ENCODE results near the gene PDILT. TPM values are rescaled to one million over a fixed set of nuclear protein-coding genes. Genes with fewer than 3 reads are reported as not detected.

The PDILT gene
- total and polyA plus RNA-seq, 7 experiments from 2014 or later: not detected

- peaks cover 0 to 1% (median 0%) of the 10 kb centered on the region in 11 donors for H3K9me3 Mint-ChIP-seq
- H3K36me3 ChIP-seq (ENCODE audit: control insufficient read depth in 2 of 3, insufficient read depth in 3 of 3, low read length in 3 of 3): no peaks in the 10 kb centered on the region
- intact Hi-C loops (cut with micrococcal nuclease): no loop called here
- no peaks in the 10 kb centered on the region for H3K27me3 ChIP-seq (ENCODE audit: control insufficient read depth in 2 of 2, insufficient read depth in 2 of 2, low read length in 2 of 2)
- DNase-seq (no peak), ATAC-seq (no peak)
- no peak overlapping the region for H3K27ac ChIP-seq (ENCODE audit: low read depth, low read length)
- no peaks in the 10 kb centered on the region for H3K4me1 Mint-ChIP-seq
- H3K27ac Mint-ChIP-seq: no peak overlapping the region
- H3K36me3 Mint-ChIP-seq: no peaks in the 10 kb centered on the region
- H3K9me3 ChIP-seq (ENCODE audit: control insufficient read depth in 2 of 3, low read length in 3 of 3): no peaks in the 10 kb centered on the region
- no peaks in the 10 kb centered on the region for H3K4me1 ChIP-seq (ENCODE audit: control insufficient read depth in 2 of 2, insufficient read depth in 2 of 2, low read length in 2 of 2)
- no peak overlapping the region for H3K4me3 ChIP-seq (ENCODE audit: low read length)
- CTCF ChIA-PET: no interaction called here
- peaks cover 0 to 12% (median 0%) of the 10 kb centered on the region in 5 donors for H3K27me3 Mint-ChIP-seq
- POLR2A ChIA-PET: no interaction called here
- no peak overlapping the region for H3K4me3 Mint-ChIP-seq
Observed at GRCh38 chr16:20402651-20403050, 1.9 kb downstream of the PDILT start.

- Mint-ChIP-seq H3K4me1 (no peaks in the 10 kb centered on the region), H3K4me3 (no peak overlapping the region), H3K27me3 (peaks cover 0 to 12% (median 0%) of the 10 kb centered on the region in 5 donors), H3K27ac (no peak overlapping the region), H3K9me3 (no peaks in the 10 kb centered on the region), H3K36me3 (no peaks in the 10 kb centered on the region)
- DNase-seq (no peak), ATAC-seq (no peak)
- ChIA-PET CTCF (no interaction called here), POLR2A (no interaction called here)
- H3K27me3 ChIP-seq (ENCODE audit: control insufficient read depth in 2 of 2, insufficient read depth in 2 of 2, low read length in 2 of 2): no peaks in the 10 kb centered on the region
- no peak overlapping the region for H3K4me3 ChIP-seq (ENCODE audit: low read length)
- no peaks in the 10 kb centered on the region for H3K36me3 ChIP-seq (ENCODE audit: control insufficient read depth in 2 of 3, insufficient read depth in 3 of 3, low read length in 3 of 3)
- intact Hi-C loops (cut with micrococcal nuclease): no loop called here
- no peaks in the 10 kb centered on the region for H3K9me3 ChIP-seq (ENCODE audit: control insufficient read depth in 2 of 3, low read length in 3 of 3)
- H3K4me1 ChIP-seq (ENCODE audit: control insufficient read depth in 2 of 2, insufficient read depth in 2 of 2, low read length in 2 of 2): no peaks in the 10 kb centered on the region
- no peak overlapping the region for H3K27ac ChIP-seq (ENCODE audit: low read depth, low read length)
Observed at GRCh38 chr16:20401475-20402016, 3.0 kb downstream of the PDILT start.

GRCh38 chr16:20401066-20401465 is 3.5 kb downstream of the PDILT start:
- POLR2A ChIA-PET: no interaction called here
- ATAC-seq: no peak
- Mint-ChIP-seq H3K4me1 (no peaks in the 10 kb centered on the region), H3K4me3 (no peak overlapping the region), H3K9me3 (no peaks in the 10 kb centered on the region), H3K27ac (no peak overlapping the region), H3K36me3 (no peaks in the 10 kb centered on the region), H3K27me3 (peaks cover 0 to 12% (median 0%) of the 10 kb centered on the region in 5 donors)
- Histone ChIP-seq H3K4me1 (ENCODE audit: control insufficient read depth in 2 of 2, insufficient read depth in 2 of 2, low read length in 2 of 2) (no peaks in the 10 kb centered on the region), H3K36me3 (ENCODE audit: control insufficient read depth in 2 of 3, insufficient read depth in 3 of 3, low read length in 3 of 3) (no peaks in the 10 kb centered on the region), H3K4me3 (ENCODE audit: low read length) (no peak overlapping the region), H3K9me3 (ENCODE audit: control insufficient read depth in 2 of 3, low read length in 3 of 3) (no peaks in the 10 kb centered on the region), H3K27me3 (ENCODE audit: control insufficient read depth in 2 of 2, insufficient read depth in 2 of 2, low read length in 2 of 2) (no peaks in the 10 kb centered on the region), H3K27ac (ENCODE audit: low read depth, low read length) (no peak overlapping the region)
- CTCF ChIA-PET: no interaction called here
- intact Hi-C loops (cut with micrococcal nuclease): no loop called here
- no peak for DNase-seq

DNA sequence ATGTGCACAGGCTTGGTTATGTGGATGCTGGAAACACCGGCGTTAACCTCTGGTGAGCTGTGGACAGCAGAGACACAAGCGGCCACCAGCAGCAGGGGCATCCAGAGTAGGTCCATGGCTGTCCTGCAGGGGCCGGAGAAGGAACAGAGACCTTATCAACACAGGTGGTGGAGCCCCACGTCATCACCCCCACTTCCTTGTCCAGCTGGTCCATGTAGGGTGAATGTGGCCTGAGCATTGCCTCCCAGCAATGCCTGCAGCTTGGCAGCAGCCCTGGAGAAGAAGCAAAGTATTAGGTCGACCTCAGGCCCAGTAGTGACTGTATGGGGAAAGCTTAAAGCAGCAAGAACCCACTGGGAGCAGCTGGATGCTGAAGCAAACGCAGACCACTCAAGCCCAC is 5.4 kb downstream of the PDILT start:
- H3K4me1 ChIP-seq (ENCODE audit: control insufficient read depth in 2 of 2, insufficient read depth in 2 of 2, low read length in 2 of 2): no peaks in the 10 kb centered on the region
- Mint-ChIP-seq H3K4me1 (peaks cover 0 to 2% (median 0%) of the 10 kb centered on the region in 7 donors), H3K36me3 (no peaks in the 10 kb centered on the region), H3K4me3 (no peak overlapping the region), H3K27ac (no peak overlapping the region), H3K9me3 (no peaks in the 10 kb centered on the region), H3K27me3 (peaks cover 0 to 12% (median 0%) of the 10 kb centered on the region in 5 donors)
- no peaks in the 10 kb centered on the region for H3K9me3 ChIP-seq (ENCODE audit: control insufficient read depth in 2 of 3, low read length in 3 of 3)
- ChIA-PET POLR2A (no interaction called here), CTCF (interaction anchor here (0.6 kb wide), 1 partner anchor 287 kb away, joined by 5 read pairs; no protein-coding TSS in a partner anchor)
- H3K36me3 ChIP-seq (ENCODE audit: control insufficient read depth in 2 of 3, insufficient read depth in 3 of 3, low read length in 3 of 3): no peaks in the 10 kb centered on the region
- DNase-seq: no peak
- H3K27me3 ChIP-seq (ENCODE audit: control insufficient read depth in 2 of 2, insufficient read depth in 2 of 2, low read length in 2 of 2): no peaks in the 10 kb centered on the region
- H3K4me3 ChIP-seq (ENCODE audit: low read length): no peak overlapping the region
- no peak for ATAC-seq
- intact Hi-C loops (cut with micrococcal nuclease): no loop called here
- H3K27ac ChIP-seq (ENCODE audit: low read depth, low read length): no peak overlapping the region

GRCh38 chr16:20398603-20399002 is 5.9 kb downstream of the PDILT start:
- no peak for DNase-seq
- peaks cover 0 to 7% (median 0%) of the 10 kb centered on the region in 5 donors for H3K27me3 Mint-ChIP-seq
- H3K4me3 Mint-ChIP-seq: no peak overlapping the region
- Histone ChIP-seq H3K4me1 (ENCODE audit: control insufficient read depth in 2 of 2, insufficient read depth in 2 of 2, low read length in 2 of 2) (no peaks in the 10 kb centered on the region), H3K27me3 (ENCODE audit: control insufficient read depth in 2 of 2, insufficient read depth in 2 of 2, low read length in 2 of 2) (no peaks in the 10 kb centered on the region), H3K9me3 (ENCODE audit: control insufficient read depth in 2 of 3, low read length in 3 of 3) (no peaks in the 10 kb centered on the region), H3K36me3 (ENCODE audit: control insufficient read depth in 2 of 3, insufficient read depth in 3 of 3, low read length in 3 of 3) (no peaks in the 10 kb centered on the region), H3K4me3 (ENCODE audit: low read length) (no peak overlapping the region), H3K27ac (ENCODE audit: low read depth, low read length) (no peak overlapping the region)
- intact Hi-C loops (cut with micrococcal nuclease): no loop called here
- ChIA-PET POLR2A (no interaction called here), CTCF (no interaction called here)
- peaks cover 0 to 2% (median 0%) of the 10 kb centered on the region in 7 donors for H3K4me1 Mint-ChIP-seq
- no peak overlapping the region for H3K27ac Mint-ChIP-seq
- no peak for ATAC-seq
- no peaks in the 10 kb centered on the region for H3K9me3 Mint-ChIP-seq
- no peaks in the 10 kb centered on the region for H3K36me3 Mint-ChIP-seq

DNA sequence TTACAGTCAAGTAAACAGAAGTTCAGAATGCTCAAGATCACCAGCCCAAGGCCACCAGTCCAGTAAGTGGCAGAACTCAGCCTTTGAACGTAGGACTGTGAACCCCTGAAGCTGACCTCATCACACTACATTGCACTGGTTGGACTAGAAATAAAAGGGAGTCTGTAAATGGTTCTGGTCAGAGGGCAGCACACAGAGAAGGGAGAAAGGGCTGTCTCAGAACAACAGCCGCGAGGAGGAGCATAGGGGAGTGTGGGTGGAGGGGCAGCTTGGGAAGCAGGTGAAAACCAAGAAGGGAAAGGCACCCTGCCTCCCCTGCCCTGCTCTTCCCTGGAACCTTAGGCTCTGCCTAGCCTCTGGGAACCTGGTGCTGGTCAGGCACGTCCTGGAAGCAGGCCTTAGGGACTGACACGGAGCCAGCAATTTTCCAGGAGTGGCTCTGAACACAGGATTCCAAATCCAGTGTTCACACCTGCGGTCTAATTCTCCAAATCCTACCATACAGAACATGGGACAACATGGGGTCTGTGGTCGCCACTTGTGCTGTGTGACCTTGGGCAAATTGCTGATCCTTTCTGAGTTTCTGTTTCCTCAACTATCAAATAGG is 7.0 kb downstream of the PDILT start:
- H3K4me3 Mint-ChIP-seq: no peak overlapping the region
- POLR2A ChIA-PET: no interaction called here
- Histone ChIP-seq H3K9me3 (ENCODE audit: control insufficient read depth in 2 of 3, low read length in 3 of 3) (no peaks in the 10 kb centered on the region), H3K4me1 (ENCODE audit: control insufficient read depth in 2 of 2, insufficient read depth in 2 of 2, low read length in 2 of 2) (no peaks in the 10 kb centered on the region), H3K27ac (ENCODE audit: low read depth, low read length) (no peak overlapping the region), H3K36me3 (ENCODE audit: control insufficient read depth in 2 of 3, insufficient read depth in 3 of 3, low read length in 3 of 3) (no peaks in the 10 kb centered on the region), H3K4me3 (ENCODE audit: low read length) (no peak overlapping the region), H3K27me3 (ENCODE audit: control insufficient read depth in 2 of 2, insufficient read depth in 2 of 2, low read length in 2 of 2) (no peaks in the 10 kb centered on the region)
- peaks cover 0 to 2% (median 0%) of the 10 kb centered on the region in 7 donors for H3K4me1 Mint-ChIP-seq
- H3K27me3 Mint-ChIP-seq: peaks cover 0 to 3% (median 0%) of the 10 kb centered on the region in 5 donors
- no peak overlapping the region for H3K27ac Mint-ChIP-seq
- no peaks in the 10 kb centered on the region for H3K36me3 Mint-ChIP-seq
- CTCF ChIA-PET: no interaction called here
- no peak for DNase-seq
- intact Hi-C loops (cut with micrococcal nuclease): no loop called here
- H3K9me3 Mint-ChIP-seq: no peaks in the 10 kb centered on the region
- ATAC-seq: no peak

GRCh38 chr16:20396846-20397467 is 7.6 kb downstream of the PDILT start:
- Mint-ChIP-seq H3K27me3 (peaks cover 0 to 1% (median 0%) of the 10 kb centered on the region in 5 donors), H3K36me3 (no peaks in the 10 kb centered on the region), H3K27ac (no peak overlapping the region), H3K4me3 (no peak overlapping the region), H3K4me1 (peaks cover 0 to 2% (median 0%) of the 10 kb centered on the region in 7 donors), H3K9me3 (no peaks in the 10 kb centered on the region)
- Histone ChIP-seq H3K27me3 (ENCODE audit: control insufficient read depth in 2 of 2, insufficient read depth in 2 of 2, low read length in 2 of 2) (no peaks in the 10 kb centered on the region), H3K4me3 (ENCODE audit: low read length) (no peak overlapping the region), H3K9me3 (ENCODE audit: control insufficient read depth in 2 of 3, low read length in 3 of 3) (no peaks in the 10 kb centered on the region), H3K27ac (ENCODE audit: low read depth, low read length) (no peak overlapping the region), H3K4me1 (ENCODE audit: control insufficient read depth in 2 of 2, insufficient read depth in 2 of 2, low read length in 2 of 2) (no peaks in the 10 kb centered on the region), H3K36me3 (ENCODE audit: control insufficient read depth in 2 of 3, insufficient read depth in 3 of 3, low read length in 3 of 3) (no peaks in the 10 kb centered on the region)
- ATAC-seq (no peak), DNase-seq (no peak)
- ChIA-PET POLR2A (no interaction called here), CTCF (no interaction called here)
- intact Hi-C loops (cut with micrococcal nuclease): no loop called here

All from naive thymus-derived CD4-positive, alpha-beta T cell (primary cell).